GM12878 (cell line): ENCODE results near the gene SLC25A26.

Experiments
- BMI1 ChIP-seq: fragments of 450-650 bp; IDR thresholded peaks from 2 replicates; pipeline ENCODE4 v1.6.1; 2016; ENCODE audit warnings: mild to moderate bottlenecking, moderate library complexity, borderline replicate concordance
- EZH2 ChIP-seq: IDR thresholded peaks from 2 replicates; pipeline ENCODE4 v1.6.1; 2012; ENCODE audit warnings: low read depth, mild to moderate bottlenecking, control low read depth, inconsistent platforms, low read length, borderline replicate concordance; ENCODE audit not compliant: control insufficient read depth
- HDAC6 ChIP-seq: fragments of 200-600 bp; sonication (generic); IDR thresholded peaks from one replicate; pipeline ENCODE4 v1.8.0; 2017; ENCODE audit warnings: antibody characterized with exemption; ENCODE audit not compliant: unreplicated experiment
- JUND ChIP-seq: IDR thresholded peaks from 2 replicates; pipeline ENCODE4 v1.6.1; 2012; ENCODE audit warnings: low read depth, mild to moderate bottlenecking, low read length, improper control_type of control experiment, moderate library complexity
- POLR2A ChIP-seq: IDR thresholded peaks from 2 replicates; pipeline ENCODE4 v1.6.1; 2011; ENCODE audit warnings: low read depth, mild to moderate bottlenecking, low read length
- RAD21 ChIP-seq: IDR thresholded peaks from 2 replicates; pipeline ENCODE4 v1.6.1; 2011; ENCODE audit warnings: mild to moderate bottlenecking, low read depth, low read length, moderate library complexity; ENCODE audit not compliant: insufficient read depth
- RFX5 ChIP-seq: IDR thresholded peaks from 2 replicates; pipeline ENCODE4 v1.6.1; 2011; ENCODE audit warnings: low read depth, low read length, improper control_type of control experiment
- SREBF1 ChIP-seq: IDR thresholded peaks from 2 replicates; pipeline ENCODE4 v1.6.1; 2012; ENCODE audit warnings: mild to moderate bottlenecking, low read length
- TAF1 ChIP-seq: IDR thresholded peaks from 2 replicates; pipeline ENCODE4 v1.6.1; 2011; ENCODE audit warnings: mild to moderate bottlenecking, low read depth, low read length, borderline replicate concordance
- TF ChIP-seq, protein P1 (sequence below), 3 experiments: IDR thresholded peaks in 2 of 3; conservative IDR thresholded peaks in 1 of 3; 2 replicates each; pipeline ENCODE4 v1.5.1; 2011; ENCODE audit warnings: low read depth in 3 of 3, low read length in 3 of 3, mild to moderate bottlenecking in 3 of 3, control low read depth in 2 of 3, moderate library complexity in 2 of 3, inconsistent platforms in 1 of 3, mixed read lengths in 1 of 3; ENCODE audit not compliant: control insufficient read depth in 2 of 3, insufficient read depth in 1 of 3; ENCODE audit errors: extremely low read depth in 1 of 3
- TF ChIP-seq, protein P2 (sequence below): fragments of 450-650 bp; IDR thresholded peaks from 2 replicates; pipeline ENCODE4 v1.6.1; 2017; ENCODE audit warnings: mild to moderate bottlenecking, moderate library complexity
- TF ChIP-seq, protein P3 (sequence below): fragments of 450-650 bp; formaldehyde crosslinking; IDR thresholded peaks from 2 replicates; pipeline ENCODE4 v1.4.0; 2020; ENCODE audit warnings: mild to moderate bottlenecking, moderate library complexity
- TF ChIP-seq, protein P4 (sequence below): IDR thresholded peaks from 2 replicates; pipeline ENCODE4 v1.6.1; 2012; ENCODE audit warnings: low read depth, low read length, improper control_type of control experiment

DNA sequence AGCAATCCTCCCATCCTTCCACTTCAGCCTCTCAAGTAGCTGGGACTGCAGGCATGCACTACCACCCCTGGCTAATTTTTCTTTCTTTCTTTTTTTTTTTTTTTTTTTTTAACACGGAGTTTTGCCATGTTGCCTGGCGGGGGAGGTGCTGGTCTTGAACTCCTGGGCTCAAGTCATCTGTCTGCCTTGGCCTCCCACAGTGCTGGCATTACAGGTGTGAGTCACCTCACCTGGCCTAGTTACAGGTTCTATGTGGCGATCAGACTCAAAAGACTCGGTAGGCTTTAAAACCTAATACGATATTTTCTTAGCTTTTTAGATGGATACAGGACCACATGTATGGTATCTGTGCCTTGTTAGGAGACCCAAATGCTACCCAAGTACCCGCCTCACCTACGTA, 14.0 kb upstream of the SLC25A26 start:
- TF ChIP-seq, protein P1, sequence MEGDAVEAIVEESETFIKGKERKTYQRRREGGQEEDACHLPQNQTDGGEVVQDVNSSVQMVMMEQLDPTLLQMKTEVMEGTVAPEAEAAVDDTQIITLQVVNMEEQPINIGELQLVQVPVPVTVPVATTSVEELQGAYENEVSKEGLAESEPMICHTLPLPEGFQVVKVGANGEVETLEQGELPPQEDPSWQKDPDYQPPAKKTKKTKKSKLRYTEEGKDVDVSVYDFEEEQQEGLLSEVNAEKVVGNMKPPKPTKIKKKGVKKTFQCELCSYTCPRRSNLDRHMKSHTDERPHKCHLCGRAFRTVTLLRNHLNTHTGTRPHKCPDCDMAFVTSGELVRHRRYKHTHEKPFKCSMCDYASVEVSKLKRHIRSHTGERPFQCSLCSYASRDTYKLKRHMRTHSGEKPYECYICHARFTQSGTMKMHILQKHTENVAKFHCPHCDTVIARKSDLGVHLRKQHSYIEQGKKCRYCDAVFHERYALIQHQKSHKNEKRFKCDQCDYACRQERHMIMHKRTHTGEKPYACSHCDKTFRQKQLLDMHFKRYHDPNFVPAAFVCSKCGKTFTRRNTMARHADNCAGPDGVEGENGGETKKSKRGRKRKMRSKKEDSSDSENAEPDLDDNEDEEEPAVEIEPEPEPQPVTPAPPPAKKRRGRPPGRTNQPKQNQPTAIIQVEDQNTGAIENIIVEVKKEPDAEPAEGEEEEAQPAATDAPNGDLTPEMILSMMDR (IDR thresholded peaks at IDR 0.05 in 2 of 3, conservative IDR thresholded peaks at IDR 0.05 in 1 of 3; ENCODE audit: control insufficient read depth in 2 of 3, extremely low read depth in 1 of 3, insufficient read depth in 1 of 3, low read depth in 3 of 3, low read length in 3 of 3): no peak
- TF ChIP-seq, protein P2, sequence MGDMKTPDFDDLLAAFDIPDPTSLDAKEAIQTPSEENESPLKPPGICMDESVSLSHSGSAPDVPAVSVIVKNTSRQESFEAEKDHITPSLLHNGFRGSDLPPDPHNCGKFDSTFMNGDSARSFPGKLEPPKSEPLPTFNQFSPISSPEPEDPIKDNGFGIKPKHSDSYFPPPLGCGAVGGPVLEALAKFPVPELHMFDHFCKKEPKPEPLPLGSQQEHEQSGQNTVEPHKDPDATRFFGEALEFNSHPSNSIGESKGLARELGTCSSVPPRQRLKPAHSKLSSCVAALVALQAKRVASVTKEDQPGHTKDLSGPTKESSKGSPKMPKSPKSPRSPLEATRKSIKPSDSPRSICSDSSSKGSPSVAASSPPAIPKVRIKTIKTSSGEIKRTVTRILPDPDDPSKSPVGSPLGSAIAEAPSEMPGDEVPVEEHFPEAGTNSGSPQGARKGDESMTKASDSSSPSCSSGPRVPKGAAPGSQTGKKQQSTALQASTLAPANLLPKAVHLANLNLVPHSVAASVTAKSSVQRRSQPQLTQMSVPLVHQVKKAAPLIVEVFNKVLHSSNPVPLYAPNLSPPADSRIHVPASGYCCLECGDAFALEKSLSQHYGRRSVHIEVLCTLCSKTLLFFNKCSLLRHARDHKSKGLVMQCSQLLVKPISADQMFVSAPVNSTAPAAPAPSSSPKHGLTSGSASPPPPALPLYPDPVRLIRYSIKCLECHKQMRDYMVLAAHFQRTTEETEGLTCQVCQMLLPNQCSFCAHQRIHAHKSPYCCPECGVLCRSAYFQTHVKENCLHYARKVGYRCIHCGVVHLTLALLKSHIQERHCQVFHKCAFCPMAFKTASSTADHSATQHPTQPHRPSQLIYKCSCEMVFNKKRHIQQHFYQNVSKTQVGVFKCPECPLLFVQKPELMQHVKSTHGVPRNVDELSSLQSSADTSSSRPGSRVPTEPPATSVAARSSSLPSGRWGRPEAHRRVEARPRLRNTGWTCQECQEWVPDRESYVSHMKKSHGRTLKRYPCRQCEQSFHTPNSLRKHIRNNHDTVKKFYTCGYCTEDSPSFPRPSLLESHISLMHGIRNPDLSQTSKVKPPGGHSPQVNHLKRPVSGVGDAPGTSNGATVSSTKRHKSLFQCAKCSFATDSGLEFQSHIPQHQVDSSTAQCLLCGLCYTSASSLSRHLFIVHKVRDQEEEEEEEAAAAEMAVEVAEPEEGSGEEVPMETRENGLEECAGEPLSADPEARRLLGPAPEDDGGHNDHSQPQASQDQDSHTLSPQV: no peak
- no peak for TF ChIP-seq SREBF1
- TF ChIP-seq, protein P3, sequence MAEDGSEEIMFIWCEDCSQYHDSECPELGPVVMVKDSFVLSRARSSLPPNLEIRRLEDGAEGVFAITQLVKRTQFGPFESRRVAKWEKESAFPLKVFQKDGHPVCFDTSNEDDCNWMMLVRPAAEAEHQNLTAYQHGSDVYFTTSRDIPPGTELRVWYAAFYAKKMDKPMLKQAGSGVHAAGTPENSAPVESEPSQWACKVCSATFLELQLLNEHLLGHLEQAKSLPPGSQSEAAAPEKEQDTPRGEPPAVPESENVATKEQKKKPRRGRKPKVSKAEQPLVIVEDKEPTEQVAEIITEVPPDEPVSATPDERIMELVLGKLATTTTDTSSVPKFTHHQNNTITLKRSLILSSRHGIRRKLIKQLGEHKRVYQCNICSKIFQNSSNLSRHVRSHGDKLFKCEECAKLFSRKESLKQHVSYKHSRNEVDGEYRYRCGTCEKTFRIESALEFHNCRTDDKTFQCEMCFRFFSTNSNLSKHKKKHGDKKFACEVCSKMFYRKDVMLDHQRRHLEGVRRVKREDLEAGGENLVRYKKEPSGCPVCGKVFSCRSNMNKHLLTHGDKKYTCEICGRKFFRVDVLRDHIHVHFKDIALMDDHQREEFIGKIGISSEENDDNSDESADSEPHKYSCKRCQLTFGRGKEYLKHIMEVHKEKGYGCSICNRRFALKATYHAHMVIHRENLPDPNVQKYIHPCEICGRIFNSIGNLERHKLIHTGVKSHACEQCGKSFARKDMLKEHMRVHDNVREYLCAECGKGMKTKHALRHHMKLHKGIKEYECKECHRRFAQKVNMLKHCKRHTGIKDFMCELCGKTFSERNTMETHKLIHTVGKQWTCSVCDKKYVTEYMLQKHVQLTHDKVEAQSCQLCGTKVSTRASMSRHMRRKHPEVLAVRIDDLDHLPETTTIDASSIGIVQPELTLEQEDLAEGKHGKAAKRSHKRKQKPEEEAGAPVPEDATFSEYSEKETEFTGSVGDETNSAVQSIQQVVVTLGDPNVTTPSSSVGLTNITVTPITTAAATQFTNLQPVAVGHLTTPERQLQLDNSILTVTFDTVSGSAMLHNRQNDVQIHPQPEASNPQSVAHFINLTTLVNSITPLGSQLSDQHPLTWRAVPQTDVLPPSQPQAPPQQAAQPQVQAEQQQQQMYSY: no peak
- no peak for TF ChIP-seq BMI1
- TF ChIP-seq POLR2A: no peak
- TF ChIP-seq HDAC6: no peak
- no peak for TF ChIP-seq RFX5
- TF ChIP-seq JUND: no peak
- TF ChIP-seq TAF1: no peak
- no peak for TF ChIP-seq RAD21
- TF ChIP-seq EZH2: no peak
- TF ChIP-seq, protein P4, sequence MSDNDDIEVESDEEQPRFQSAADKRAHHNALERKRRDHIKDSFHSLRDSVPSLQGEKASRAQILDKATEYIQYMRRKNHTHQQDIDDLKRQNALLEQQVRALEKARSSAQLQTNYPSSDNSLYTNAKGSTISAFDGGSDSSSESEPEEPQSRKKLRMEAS: no peak
